H1 (cell line): ENCODE measurements around the gene ORC2. TPM values are rescaled to one million over a fixed set of nuclear protein-coding genes. Genes with fewer than 3 reads are reported as not detected.

Experiments used
- CTCF ChIA-PET: fragments of 300-600 bp; sonication (Branson Sonifier 250); formaldehyde crosslinking; loops from one replicate; lab custom pipeline; 2021; ENCODE audit not compliant: partially characterized antibody; lab: Charles Lee
- POLR2A ChIA-PET: fragments of 300-600 bp; sonication (Branson Sonifier 250); formaldehyde crosslinking; loops from one replicate; lab custom pipeline; 2021; ENCODE audit warnings: inconsistent platforms; ENCODE audit not compliant: partially characterized antibody; lab: Charles Lee
- DNase-seq, 2 experiments: peaks; one replicate each; pipeline versions ENCODE4 v3.0.0 to v3.0.0-alpha.2; 2010 to 2022; ENCODE audit warnings: low spot score in 2 of 2, low read depth in 1 of 2, mixed read lengths in 1 of 2
- FAIRE-seq: peaks from 2 replicates; lab custom pipeline; 2011; peaks lifted over from hg19 to GRCh38; lab: Jason Lieb, UNC
- H2AFZ ChIP-seq: 2 replicates; pipeline ENCODE4 v1.8.1; 2012; ENCODE audit warnings: low read length, inconsistent platforms
- H2AK5ac ChIP-seq: 2 replicates; pipeline ENCODE4 v1.6.1; 2013; ENCODE audit warnings: low read depth, low read length
- H2BK120ac ChIP-seq: replicated peaks from 2 replicates; pipeline ENCODE3; 2013; ENCODE audit warnings: low read depth, low read length, inconsistent platforms
- H2BK12ac ChIP-seq: 2 replicates; pipeline ENCODE4 v1.6.1; 2013; ENCODE audit warnings: low read depth, low read length
- H2BK15ac ChIP-seq: 2 replicates; pipeline ENCODE4 v1.6.1; 2013; ENCODE audit warnings: low read length
- H2BK20ac ChIP-seq: 2 replicates; pipeline ENCODE4 v1.6.1; 2013; ENCODE audit warnings: low read length
- H2BK5ac ChIP-seq: 2 replicates; pipeline ENCODE4 v1.6.1; 2013; ENCODE audit warnings: low read depth, low read length
- H3K14ac ChIP-seq: 2 replicates; pipeline ENCODE4 v1.6.1; 2013; ENCODE audit warnings: inconsistent platforms; ENCODE audit not compliant: insufficient read length
- H3K18ac ChIP-seq: 2 replicates; pipeline ENCODE4 v1.6.1; 2013; ENCODE audit warnings: low read length; ENCODE audit errors: extremely low read depth
- H3K23ac ChIP-seq: 2 replicates; pipeline ENCODE4 v1.6.1; 2013; ENCODE audit warnings: inconsistent platforms; ENCODE audit not compliant: insufficient read length
- H3K23me2 ChIP-seq: 2 replicates; pipeline ENCODE4 v1.6.1; 2013; ENCODE audit warnings: low read depth, low read length
- H3K27ac ChIP-seq: 2 replicates; pipeline ENCODE4 v1.6.1; 2011; ENCODE audit warnings: low read depth, low read length, inconsistent platforms
- H3K27me3 ChIP-seq, 4 experiments: replicated peaks in 1 of 4; 1 replicate in 1 of 4; 2 replicates in 3 of 4; pipeline versions ENCODE4 v1.6.1 to v1.8.1; 2011 to 2013; ENCODE audit warnings: low read length in 3 of 4, mild to moderate bottlenecking in 3 of 4, inconsistent platforms in 2 of 4, mixed read lengths in 2 of 4, moderate library complexity in 1 of 4; ENCODE audit not compliant: control insufficient read depth in 3 of 4, insufficient read depth in 3 of 4; ENCODE audit errors: extremely low read depth in 1 of 4
- H3K36me3 ChIP-seq, 4 experiments: 2 replicates each; pipeline versions ENCODE4 v1.6.1 to v1.8.1; 2011 to 2013; ENCODE audit warnings: mild to moderate bottlenecking in 4 of 4, low read length in 3 of 4, moderate library complexity in 2 of 4, control low read depth in 1 of 4, inconsistent platforms in 1 of 4; ENCODE audit not compliant: insufficient read depth in 4 of 4, control insufficient read depth in 2 of 4
- H3K4ac ChIP-seq: replicated peaks from 2 replicates; pipeline ENCODE3; 2013; ENCODE audit warnings: low read length, low read depth, mixed read lengths, inconsistent platforms; ENCODE audit not compliant: insufficient read length
- H3K4me1 ChIP-seq, 4 experiments: replicated peaks in 1 of 4; 1 replicate in 1 of 4; 2 replicates in 3 of 4; pipeline versions ENCODE4 v1.6.1 to v1.8.1; 2011 to 2013; ENCODE audit warnings: low read length in 3 of 4, inconsistent platforms in 2 of 4, mixed read lengths in 1 of 4; ENCODE audit not compliant: insufficient read depth in 4 of 4, control insufficient read depth in 3 of 4
- H3K4me2 ChIP-seq, 2 experiments: 2 replicates each; pipeline versions ENCODE4 v1.6.1 to v1.8.1; 2011 to 2013; ENCODE audit warnings: low read depth in 2 of 2, low read length in 2 of 2, control low read depth in 1 of 2, inconsistent platforms in 1 of 2, mild to moderate bottlenecking in 1 of 2; ENCODE audit not compliant: insufficient read depth in 1 of 2
- H3K4me3 ChIP-seq, 4 experiments: fragments of 200-600, 300-600 bp in 1 of 4; sonication (generic), shearing (Covaris generic), sonication (Bioruptor Twin) in 1 of 4; 2 replicates each; pipeline versions ENCODE4 v1.5.1 to v1.8.1; 2011 to 2016; ENCODE audit warnings: low read length in 4 of 4, low read depth in 3 of 4, control low read depth in 2 of 4, inconsistent platforms in 2 of 4, mild to moderate bottlenecking in 2 of 4, mixed read lengths in 1 of 4, moderate library complexity in 1 of 4; ENCODE audit not compliant: insufficient read depth in 2 of 4; ENCODE audit errors: extremely low read depth in 1 of 4
- H3K56ac ChIP-seq: replicated peaks from 2 replicates; pipeline ENCODE3; 2013; ENCODE audit warnings: low read depth, mild to moderate bottlenecking, mixed read lengths, low read length, inconsistent platforms; ENCODE audit not compliant: insufficient read length
- H3K79me1 ChIP-seq: 2 replicates; pipeline ENCODE4 v1.6.1; 2013; ENCODE audit warnings: low read depth, low read length, control low read depth
- H3K79me2 ChIP-seq, 2 experiments: 2 replicates each; pipeline versions ENCODE4 v1.6.1 to v1.8.1; 2012 to 2013; ENCODE audit warnings: low read length in 2 of 2, mild to moderate bottlenecking in 2 of 2, inconsistent platforms in 1 of 2; ENCODE audit not compliant: insufficient read depth in 2 of 2, control insufficient read depth in 1 of 2
- H3K9ac ChIP-seq, 4 experiments: replicated peaks in 1 of 4; 1 replicate in 1 of 4; 2 replicates in 3 of 4; pipeline versions ENCODE4 v1.6.1 to v1.8.1; 2011 to 2013; ENCODE audit warnings: low read depth in 3 of 4, low read length in 3 of 4, control low read depth in 2 of 4, mild to moderate bottlenecking in 2 of 4, moderate library complexity in 2 of 4, inconsistent platforms in 1 of 4; ENCODE audit errors: extremely low read depth in 1 of 4
- H3K9me3 ChIP-seq, 2 experiments: 2 replicates each; pipeline versions ENCODE4 v1.6.1 to v1.8.1; 2012 to 2013; ENCODE audit warnings: mild to moderate bottlenecking in 2 of 2, moderate library complexity in 2 of 2, control low read depth in 1 of 2, inconsistent platforms in 1 of 2, low read depth in 1 of 2, low read length in 1 of 2, mixed read lengths in 1 of 2; ENCODE audit not compliant: insufficient read depth in 2 of 2
- H4K20me1 ChIP-seq, 2 experiments: replicated peaks in 1 of 2; 2 replicates each; pipeline versions ENCODE3 to v1.8.1; 2011 to 2013; ENCODE audit warnings: inconsistent platforms in 2 of 2, low read length in 2 of 2, mild to moderate bottlenecking in 1 of 2; ENCODE audit not compliant: insufficient read depth in 2 of 2, control insufficient read depth in 1 of 2
- H4K5ac ChIP-seq: 2 replicates; pipeline ENCODE4 v1.6.1; 2013; ENCODE audit warnings: low read length, low read depth, mixed read lengths, inconsistent platforms; ENCODE audit not compliant: insufficient read length
- H4K8ac ChIP-seq: 2 replicates; pipeline ENCODE4 v1.8.0; 2013; ENCODE audit warnings: mild to moderate bottlenecking, moderate library complexity, low read length, inconsistent platforms; ENCODE audit not compliant: insufficient read depth; ENCODE audit errors: extremely low read depth
- H4K91ac ChIP-seq: replicated peaks from 2 replicates; pipeline ENCODE3; 2013; ENCODE audit warnings: low read length, mixed read lengths, inconsistent platforms; ENCODE audit not compliant: insufficient read length
- ATF3 ChIP-seq: IDR thresholded peaks from 2 replicates; pipeline ENCODE4 v1.6.1; 2011; ENCODE audit warnings: low read depth, mild to moderate bottlenecking, low read length; ENCODE audit not compliant: insufficient read depth
- BRCA1 ChIP-seq: IDR thresholded peaks from 2 replicates; pipeline ENCODE4 v1.6.1; 2012; ENCODE audit warnings: low read depth, low read length, improper control_type of control experiment
- MAFK ChIP-seq: IDR thresholded peaks from 2 replicates; pipeline ENCODE4 v1.6.1; 2012; ENCODE audit warnings: low read depth, mild to moderate bottlenecking, improper control_type of control experiment, low read length
- POLR2A ChIP-seq, 2 experiments: IDR thresholded peaks; 1 replicate in 1 of 2; 2 replicates in 1 of 2; pipeline ENCODE4 v1.6.1; 2011; ENCODE audit warnings: low read depth in 2 of 2, low read length in 2 of 2, mild to moderate bottlenecking in 2 of 2; ENCODE audit errors: control extremely low read depth in 1 of 2
- RNF2 ChIP-seq: fragments of 200-900, 300-1000 bp; sonication (generic); IDR thresholded peaks from 2 replicates; pipeline ENCODE4 v1.7.1; 2016; ENCODE audit warnings: borderline replicate concordance, low read depth, mild to moderate bottlenecking, antibody characterized with exemption, low read length; ENCODE audit not compliant: poor library complexity, severe bottlenecking; ENCODE audit errors: missing control alignments
- SIX5 ChIP-seq: IDR thresholded peaks from 2 replicates; pipeline ENCODE4 v1.6.1; 2011; ENCODE audit warnings: mild to moderate bottlenecking, low read depth, low read length
- TAF7 ChIP-seq: optimal IDR thresholded peaks from 2 replicates; pipeline ENCODE3; 2011; ENCODE audit warnings: low read depth, mild to moderate bottlenecking, inconsistent platforms, low read length, moderate library complexity, borderline replicate concordance
- ZNF274 ChIP-seq: IDR thresholded peaks from 2 replicates; pipeline ENCODE4 v1.7.0; 2012; ENCODE audit warnings: low read length, borderline replicate concordance; ENCODE audit errors: extremely low read depth
- WGBS, 2 experiments: shearing (Covaris generic) in 1 of 2; methylation state at CpG; one replicate each; pipeline versions ENCODE4 v1.1.6 to v1.1.7; 2013 to 2015; ENCODE audit warnings: low lambda C conversion rate in 2 of 2, mixed read lengths in 2 of 2, inconsistent platforms in 1 of 2, low coverage in 1 of 2, missing lambda C conversion rate in 1 of 2; ENCODE audit not compliant: insufficient replicate concordance in 2 of 2, insufficient coverage in 1 of 2, insufficient read length in 1 of 2; ENCODE audit errors: extremely low coverage in 1 of 2, missing lambda C conversion rate in 1 of 2; 5-methylcytosine and 5-hydroxymethylcytosine counted together
- polyA plus RNA-seq, 7 experiments: library from polyadenylated mRNA; depleted of rRNA in 3 of 7; stranded (reverse) in 5 of 7; unstranded in 2 of 7; fragments of >200 nt in 5 of 7; fragments of 200-250 nt in 2 of 7; gene quantifications; 1 replicate in 5 of 7; 2 replicates in 1 of 7; 4 replicates in 1 of 7; pipeline versions ENCODE4 v1.2.1 to v1.2.3, GENCODE V29; 2011 to 2013; ENCODE audit warnings: missing spikeins in 2 of 7, mixed read lengths in 2 of 7
- total RNA-seq: library from RNA; stranded (reverse); fragmentation: NEBNext Ultra II Directional; extraction: Animal tissue kit (Norgen Biotek cat#: 25700); gene quantifications from 2 replicates; pipeline ENCODE4 v1.2.1, GENCODE V29; 2021

Gene ORC2
- total and polyA plus RNA-seq, 2 of the 8 experiments (the other 6 are each of a cell fraction or from before 2014, with no cell fraction given) = 7.1 to 89.8 TPM

- H3K79me1 ChIP-seq = no peaks in the 10 kb centered on the region
- H2BK15ac ChIP-seq = no peak overlapping the region
- 94% methylated on average over 2 of the region's 2 CpGs; no CpG with 5 or more reads in 1 of the 2 experiments for WGBS, 2 experiments
- H3K27ac ChIP-seq = no peak overlapping the region
- no peak overlapping the region for H2BK5ac ChIP-seq
- H4K91ac ChIP-seq = no peak overlapping the region
- no peak for DNase-seq
- no peaks in the 10 kb centered on the region for H3K79me2 ChIP-seq
- H3K27me3 ChIP-seq = no peaks in the 10 kb centered on the region
- no peak overlapping the region for H4K8ac ChIP-seq
- H3K56ac ChIP-seq = no peak overlapping the region
- H3K4me2 ChIP-seq = no peak overlapping the region
- H2AFZ ChIP-seq = no peak overlapping the region
- ChIA-PET CTCF (interaction anchor here (0.7 to 1.3 kb wide), 4 partner anchors 11 to 248 kb away, joined by 3 read pairs; no protein-coding TSS in a partner anchor), POLR2A (interaction anchor here (0.7 kb wide), 1 partner anchor 35 kb away, joined by 4 read pairs; no protein-coding TSS in a partner anchor)
- no peaks in the 10 kb centered on the region for H3K9me3 ChIP-seq
- H4K20me1 ChIP-seq = peaks cover 0 to 2% of the 10 kb centered on the region in 2 experiments
- no peak overlapping the region for H4K5ac ChIP-seq
- H2BK12ac ChIP-seq = no peak overlapping the region
- no peak overlapping the region for H2BK120ac ChIP-seq
- no peaks in the 10 kb centered on the region for H3K23me2 ChIP-seq
- no peak overlapping the region for H3K23ac ChIP-seq
- H3K14ac ChIP-seq = no peak overlapping the region
- H3K9ac ChIP-seq = no peak overlapping the region
- no peaks in the 10 kb centered on the region for H3K4me1 ChIP-seq
- H2AK5ac ChIP-seq = no peak overlapping the region
- H3K4ac ChIP-seq = no peak overlapping the region
- no peak overlapping the region for H2BK20ac ChIP-seq
- FAIRE-seq = no peak
- peaks cover 5 to 62% (median 35%) of the 10 kb centered on the region in 4 experiments for H3K36me3 ChIP-seq
- H3K18ac ChIP-seq = no peak overlapping the region
- H3K4me3 ChIP-seq = no peak overlapping the region
- no peak for TF ChIP-seq BRCA1
- no peak for TF ChIP-seq TAF7
- no peak for TF ChIP-seq SIX5
- TF ChIP-seq RNF2 = no peak
- TF ChIP-seq POLR2A (IDR thresholded peaks at IDR 0.05; ENCODE audit: control extremely low read depth in 1 of 2, low read depth in 2 of 2, low read length in 2 of 2) = no peak
- TF ChIP-seq ATF3 = no peak
- TF ChIP-seq MAFK = no peak
- no peak for TF ChIP-seq ZNF274
Measured at GRCh38 chr2:200929334-200930249, 33.9 kb downstream of the ORC2 start.
